GM10847 (cell line): ENCODE results near the gene ALX4.

Source experiments
- POLR2A ChIP-seq: IDR thresholded peaks from 2 replicates; pipeline ENCODE4 v1.6.1; 2011; ENCODE audit not compliant: insufficient read length; ENCODE audit errors: extremely low read depth

The ALX4 gene

GRCh38 chr11:44342616-44343015 is 32.7 kb upstream of the ALX4 start:
- TF ChIP-seq POLR2A, result no peak

- no peak for TF ChIP-seq POLR2A
Measured at GRCh38 chr11:44340656-44341055, 30.7 kb upstream of the ALX4 start.

- no peak for TF ChIP-seq POLR2A
Measured at GRCh38 chr11:44339530-44339883, 29.6 kb upstream of the ALX4 start.

GRCh38 chr11:44338698-44339529 is 29.0 kb upstream of the ALX4 start:
- TF ChIP-seq POLR2A, result no peak

- TF ChIP-seq POLR2A, result no peak
Measured at GRCh38 chr11:44338026-44338425, 28.1 kb upstream of the ALX4 start.

- no peak for TF ChIP-seq POLR2A
Measured at GRCh38 chr11:44335919-44336318, 26.0 kb upstream of the ALX4 start.

- TF ChIP-seq POLR2A, result no peak
Measured at GRCh38 chr11:44335052-44335760, 25.3 kb upstream of the ALX4 start.

- no peak for TF ChIP-seq POLR2A
Measured at GRCh38 chr11:44334356-44335004, 24.5 kb upstream of the ALX4 start.

- no peak for TF ChIP-seq POLR2A
Measured at GRCh38 chr11:44333271-44334218, 23.6 kb upstream of the ALX4 start.

GRCh38 chr11:44332665-44333064 is 22.7 kb upstream of the ALX4 start:
- no peak for TF ChIP-seq POLR2A

GRCh38 chr11:44329472-44330230 is 19.7 kb upstream of the ALX4 start:
- TF ChIP-seq POLR2A, result no peak

GRCh38 chr11:44328138-44328660 is 18.3 kb upstream of the ALX4 start:
- no peak for TF ChIP-seq POLR2A

- no peak for TF ChIP-seq POLR2A
Measured at GRCh38 chr11:44327730-44328129, 17.8 kb upstream of the ALX4 start.
